ENCODE data around the gene BUD31. TPM values are rescaled to one million over a fixed set of nuclear protein-coding genes. Genes with fewer than 3 reads are reported as not detected.

Gene BUD31
- total and polyA plus RNA-seq, 4 experiments from 2014 or later, result 60.0 to 175 (median 112) TPM

- ChIA-PET CTCF (ENCODE audit: partially characterized antibody) (interaction anchor here (0.6 to 1.4 kb wide), 3 partner anchors 14 to 28 kb away, joined by 3 to 6 read pairs (median 3); partner anchors contain the start of genes BUD31 and PDAP1), POLR2A (ENCODE audit: partially characterized antibody) (interaction anchor here (0.6 to 12.5 kb wide), 12 partner anchors 9 to 246 kb away, joined by 3 to 130 read pairs (median 6); partner anchors contain the start of genes ARPC1A, BUD31, CPSF4 and PDAP1)
- Mint-ChIP-seq H3K4me1 (peaks cover 32 to 84% (median 54%) of the 10 kb centered on the region in 4 donors), H3K9me3 (no peaks in the 10 kb centered on the region), H3K4me3 (peak overlapping the region; percentile 69 to 93 (median 87)), H3K27me3 (no peaks in the 10 kb centered on the region), H3K36me3 (peaks cover 17 to 39% of the 10 kb centered on the region in 2 donors), H3K27ac (peak overlapping the region; percentile 93 to 99 (median 98))
- Histone ChIP-seq H3K4me3 (ENCODE audit: low read length in 2 of 2) (peak overlapping the region; percentile 64 to 75), H3K9me3 (ENCODE audit: control insufficient read depth in 1 of 2, low read length in 2 of 2) (no peaks in the 10 kb centered on the region), H3K36me3 (ENCODE audit: insufficient read depth, low read length) (peaks cover 26% of the 10 kb centered on the region), H3K27me3 (ENCODE audit: insufficient read depth, low read length) (no peaks in the 10 kb centered on the region), H3K27ac (ENCODE audit: low read depth, low read length) (peak overlapping the region; percentile 93), H3K4me1 (ENCODE audit: insufficient read depth, low read length) (peaks cover 89% of the 10 kb centered on the region)
- intact Hi-C loops (cut with micrococcal nuclease), result loop anchor here (1.0 to 2.0 kb wide), 3 partner anchors 12 to 56 kb away; partner anchors contain the start of genes ARPC1A, BUD31 and PDAP1
- peak; percentile 90 to 99 (median 95) for DNase-seq
Measured at GRCh38 chr7:99380823-99381663, 27.7 kb upstream of the BUD31 start.

GRCh38 chr7:99381664-99382075 lies 27.1 kb upstream of the BUD31 start:
- Mint-ChIP-seq H3K4me1 (peaks cover 30 to 81% (median 49%) of the 10 kb centered on the region in 4 donors), H3K9me3 (no peaks in the 10 kb centered on the region), H3K36me3 (peaks cover 18 to 38% of the 10 kb centered on the region in 2 donors), H3K27me3 (no peaks in the 10 kb centered on the region), H3K27ac (peak overlapping the region; percentile 93 to 99 (median 98)), H3K4me3 (peak overlapping the region in 7 of 8 donors; percentile 69 to 93 (median 87))
- no peak for DNase-seq
- POLR2A ChIA-PET (ENCODE audit: partially characterized antibody), result interaction anchor here (1.3 to 12.5 kb wide), 3 partner anchors 11 to 178 kb away, joined by 10 to 130 read pairs (median 18); partner anchors contain the start of genes BUD31, PDAP1 and ZNF655
- peak overlapping the region; percentile 93 for H3K27ac ChIP-seq (ENCODE audit: low read depth, low read length)
- H3K4me3 ChIP-seq (ENCODE audit: low read length in 2 of 2), result peak overlapping the region; percentile 5 to 64
- intact Hi-C loops (cut with micrococcal nuclease), result loop anchor here (1.0 to 2.0 kb wide), 3 partner anchors 12 to 57 kb away; partner anchors contain the start of genes ARPC1A, BUD31 and PDAP1
- CTCF ChIA-PET (ENCODE audit: partially characterized antibody), result no interaction called here
- peaks cover 83% of the 10 kb centered on the region for H3K4me1 ChIP-seq (ENCODE audit: insufficient read depth, low read length)
- no peaks in the 10 kb centered on the region for H3K27me3 ChIP-seq (ENCODE audit: insufficient read depth, low read length)
- H3K9me3 ChIP-seq (ENCODE audit: control insufficient read depth in 1 of 2, low read length in 2 of 2), result no peaks in the 10 kb centered on the region
- peaks cover 30% of the 10 kb centered on the region for H3K36me3 ChIP-seq (ENCODE audit: insufficient read depth, low read length)

GRCh38 chr7:99383203-99383602 lies 25.6 kb upstream of the BUD31 start:
- Mint-ChIP-seq H3K4me1 (peaks cover 26 to 72% (median 43%) of the 10 kb centered on the region in 4 donors), H3K4me3 (peak overlapping the region in 1 of 8 donors; percentile 54), H3K9me3 (no peaks in the 10 kb centered on the region), H3K27me3 (no peaks in the 10 kb centered on the region), H3K27ac (peak overlapping the region; percentile 53 to 89 (median 79)), H3K36me3 (peaks cover 21 to 39% of the 10 kb centered on the region in 2 donors)
- Histone ChIP-seq H3K4me3 (ENCODE audit: low read length in 2 of 2) (no peak overlapping the region), H3K36me3 (ENCODE audit: insufficient read depth, low read length) (peaks cover 30% of the 10 kb centered on the region), H3K9me3 (ENCODE audit: control insufficient read depth in 1 of 2, low read length in 2 of 2) (no peaks in the 10 kb centered on the region), H3K27me3 (ENCODE audit: insufficient read depth, low read length) (no peaks in the 10 kb centered on the region), H3K4me1 (ENCODE audit: insufficient read depth, low read length) (peaks cover 67% of the 10 kb centered on the region), H3K27ac (ENCODE audit: low read depth, low read length) (peak overlapping the region; percentile 38)
- ChIA-PET POLR2A (ENCODE audit: partially characterized antibody) (interaction anchor here (0.9 to 12.5 kb wide), 5 partner anchors 8 to 26 kb away, joined by 3 to 130 read pairs (median 5); partner anchors contain the start of genes ARPC1B, BUD31 and PDAP1), CTCF (ENCODE audit: partially characterized antibody) (interaction anchor here (0.9 to 1.7 kb wide), 2 partner anchors 17 to 18 kb away, joined by 4 read pairs; no protein-coding TSS in a partner anchor)
- intact Hi-C loops (cut with micrococcal nuclease), result no loop called here
- no peak for DNase-seq

GRCh38 chr7:99383791-99384370 lies 24.9 kb upstream of the BUD31 start:
- ChIA-PET POLR2A (ENCODE audit: partially characterized antibody) (interaction anchor here (0.8 to 12.5 kb wide), 5 partner anchors 9 to 25 kb away, joined by 3 to 130 read pairs (median 4); partner anchors contain the start of genes ARPC1B, BUD31 and PDAP1), CTCF (ENCODE audit: partially characterized antibody) (interaction anchor here (0.7 to 1.7 kb wide), 2 partner anchors 10 to 19 kb away, joined by 3 to 4 read pairs; no protein-coding TSS in a partner anchor)
- Histone ChIP-seq H3K4me3 (ENCODE audit: low read length in 2 of 2) (no peak overlapping the region), H3K4me1 (ENCODE audit: insufficient read depth, low read length) (peaks cover 61% of the 10 kb centered on the region), H3K36me3 (ENCODE audit: insufficient read depth, low read length) (peaks cover 34% of the 10 kb centered on the region), H3K27me3 (ENCODE audit: insufficient read depth, low read length) (no peaks in the 10 kb centered on the region), H3K9me3 (ENCODE audit: control insufficient read depth in 1 of 2, low read length in 2 of 2) (no peaks in the 10 kb centered on the region), H3K27ac (ENCODE audit: low read depth, low read length) (peak overlapping the region; percentile 38)
- Mint-ChIP-seq H3K4me3 (no peak overlapping the region), H3K36me3 (peaks cover 24 to 42% of the 10 kb centered on the region in 2 donors), H3K27me3 (no peaks in the 10 kb centered on the region), H3K27ac (peak overlapping the region; percentile 69 to 89 (median 79)), H3K9me3 (no peaks in the 10 kb centered on the region), H3K4me1 (peaks cover 25 to 67% (median 42%) of the 10 kb centered on the region in 4 donors)
- no peak for DNase-seq
- intact Hi-C loops (cut with micrococcal nuclease), result no loop called here

- no peak for DNase-seq
- intact Hi-C loops (cut with micrococcal nuclease), result no loop called here
- peaks cover 38% of the 10 kb centered on the region for H3K36me3 ChIP-seq (ENCODE audit: insufficient read depth, low read length)
- no peak overlapping the region for H3K4me3 ChIP-seq (ENCODE audit: low read length in 2 of 2)
- POLR2A ChIA-PET (ENCODE audit: partially characterized antibody), result interaction anchor here (0.8 to 1.5 kb wide), 3 partner anchors 10 to 20 kb away, joined by 3 to 4 read pairs (median 4); partner anchors contain the start of gene ARPC1B
- H3K4me1 ChIP-seq (ENCODE audit: insufficient read depth, low read length), result peaks cover 54% of the 10 kb centered on the region
- CTCF ChIA-PET (ENCODE audit: partially characterized antibody), result interaction anchor here (0.7 kb wide), 1 partner anchor 11 kb away, joined by 3 read pairs; no protein-coding TSS in a partner anchor
- H3K9me3 ChIP-seq (ENCODE audit: control insufficient read depth in 1 of 2, low read length in 2 of 2), result no peaks in the 10 kb centered on the region
- Mint-ChIP-seq H3K36me3 (peaks cover 18 to 41% of the 10 kb centered on the region in 2 donors), H3K27ac (peak overlapping the region in 6 of 7 donors; percentile 57 to 89 (median 76)), H3K4me1 (peaks cover 19 to 61% (median 35%) of the 10 kb centered on the region in 4 donors), H3K9me3 (no peaks in the 10 kb centered on the region), H3K4me3 (no peak overlapping the region), H3K27me3 (no peaks in the 10 kb centered on the region)
- no peaks in the 10 kb centered on the region for H3K27me3 ChIP-seq (ENCODE audit: insufficient read depth, low read length)
- H3K27ac ChIP-seq (ENCODE audit: low read depth, low read length), result peak overlapping the region; percentile 38
Measured at GRCh38 chr7:99384523-99384922, 24.2 kb upstream of the BUD31 start.

- H3K9me3 Mint-ChIP-seq, result no peaks in the 10 kb centered on the region
- DNase-seq, result no peak
- intact Hi-C loops (cut with micrococcal nuclease), result no loop called here
- Histone ChIP-seq H3K4me1 (ENCODE audit: insufficient read depth, low read length) (peaks cover 44% of the 10 kb centered on the region), H3K36me3 (ENCODE audit: insufficient read depth, low read length) (peaks cover 48% of the 10 kb centered on the region), H3K27ac (ENCODE audit: low read depth, low read length) (peak overlapping the region; percentile 38), H3K4me3 (ENCODE audit: low read length in 2 of 2) (no peak overlapping the region), H3K9me3 (ENCODE audit: control insufficient read depth in 1 of 2, low read length in 2 of 2) (no peaks in the 10 kb centered on the region), H3K27me3 (ENCODE audit: insufficient read depth, low read length) (no peaks in the 10 kb centered on the region)
- H3K27me3 Mint-ChIP-seq, result no peaks in the 10 kb centered on the region
- peak overlapping the region; percentile 22 to 69 (median 57) for H3K27ac Mint-ChIP-seq
- peaks cover 18 to 41% of the 10 kb centered on the region in 2 donors for H3K36me3 Mint-ChIP-seq
- ChIA-PET POLR2A (ENCODE audit: partially characterized antibody) (interaction anchor here (0.9 to 2.5 kb wide), 4 partner anchors 8 to 22 kb away, joined by 3 to 16 read pairs (median 6); partner anchors contain the start of genes ARPC1B, BUD31 and PDAP1), CTCF (ENCODE audit: partially characterized antibody) (interaction anchor here (1.6 to 2.7 kb wide), 2 partner anchors 21 to 24 kb away, joined by 14 to 26 read pairs; no protein-coding TSS in a partner anchor)
- H3K4me1 Mint-ChIP-seq, result peaks cover 12 to 51% (median 26%) of the 10 kb centered on the region in 4 donors
- H3K4me3 Mint-ChIP-seq, result peak overlapping the region in 3 of 8 donors; percentile 4 to 31 (median 15)
Measured at GRCh38 chr7:99385564-99385963, 23.2 kb upstream of the BUD31 start.

Measured in CD4-positive, alpha-beta memory T cell (primary cell).